ENCODE data around the gene APC. TPM values are rescaled to one million over a fixed set of nuclear protein-coding genes. Genes with fewer than 3 reads are reported as not detected.

The APC gene
- total and polyA plus RNA-seq, 2 of the 8 experiments (the other 6 are each of a cell fraction or from before 2014, with no cell fraction given) = 6.8 to 41.9 TPM

DNA sequence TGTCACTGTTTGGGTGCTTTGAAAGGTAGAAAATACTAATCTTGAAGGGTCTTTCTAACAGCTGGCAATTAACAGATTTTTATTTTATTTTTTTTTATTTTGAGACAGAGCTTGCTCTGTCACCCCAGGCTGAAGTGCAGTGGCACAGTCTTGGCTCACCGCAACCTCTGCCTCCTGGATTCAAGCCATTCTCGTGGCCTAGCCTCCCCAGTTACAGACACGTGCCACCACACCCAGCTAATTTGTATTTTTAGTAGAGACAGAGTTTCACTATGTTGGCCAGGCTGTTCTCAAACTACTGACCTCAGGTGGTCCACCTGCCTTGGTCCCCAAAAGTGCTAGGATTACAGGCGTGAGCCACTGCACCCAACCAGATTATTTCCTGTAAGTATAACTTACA is 12.8 kb upstream of the APC start:
- Histone ChIP-seq H2BK12ac (ENCODE audit: low read depth, low read length) (no peak overlapping the region), H2AFZ (ENCODE audit: low read length) (no peak overlapping the region), H2BK20ac (ENCODE audit: low read length) (no peak overlapping the region), H2BK120ac (replicated peaks; ENCODE audit: low read depth, low read length) (no peak overlapping the region), H3K9ac (replicated peaks in 1 of 4; ENCODE audit: extremely low read depth in 1 of 4, low read depth in 3 of 4, low read length in 3 of 4) (no peak overlapping the region), H3K9me3 (ENCODE audit: insufficient read depth in 2 of 2, low read depth in 1 of 2, low read length in 1 of 2) (peaks cover 0 to 3% of the 10 kb centered on the region in 2 experiments; a peak in 1 of 4 replicates), H2AK5ac (ENCODE audit: low read depth, low read length) (no peak overlapping the region), H4K8ac (ENCODE audit: extremely low read depth, insufficient read depth, low read length) (no peak overlapping the region; the same call in 1 of the 2 replicates), H3K14ac (ENCODE audit: insufficient read length) (no peak overlapping the region), H3K79me2 (ENCODE audit: control insufficient read depth in 1 of 2, insufficient read depth in 2 of 2, low read length in 2 of 2) (peaks cover 0 to 82% of the 10 kb centered on the region in 2 experiments; a peak in 3 of 4 replicates), H2BK15ac (ENCODE audit: low read length) (no peak overlapping the region), H3K4ac (replicated peaks; ENCODE audit: insufficient read length, low read depth, low read length) (no peak overlapping the region), H2BK5ac (ENCODE audit: low read depth, low read length) (no peak overlapping the region), H3K23me2 (ENCODE audit: low read depth, low read length) (no peaks in the 10 kb centered on the region; the same call in 1 of the 2 replicates), H3K27ac (ENCODE audit: low read depth, low read length) (no peak overlapping the region), H3K4me1 (replicated peaks in 1 of 4; ENCODE audit: control insufficient read depth in 3 of 4, insufficient read depth in 4 of 4, low read length in 3 of 4) (no peaks in the 10 kb centered on the region), H4K20me1 (replicated peaks in 1 of 2; ENCODE audit: control insufficient read depth in 1 of 2, insufficient read depth in 2 of 2, low read length in 2 of 2) (no peaks in the 10 kb centered on the region), H4K5ac (ENCODE audit: insufficient read length, low read depth, low read length) (no peak overlapping the region), H3K4me2 (ENCODE audit: insufficient read depth in 1 of 2, low read depth in 2 of 2, low read length in 2 of 2) (no peak overlapping the region), H3K18ac (ENCODE audit: extremely low read depth, low read length) (no peak overlapping the region), H3K4me3 (ENCODE audit: extremely low read depth in 1 of 4, insufficient read depth in 2 of 4, low read depth in 3 of 4, low read length in 4 of 4) (no peak overlapping the region), H3K36me3 (ENCODE audit: control insufficient read depth in 2 of 4, insufficient read depth in 4 of 4, low read length in 3 of 4) (no peaks in the 10 kb centered on the region), H3K56ac (replicated peaks; ENCODE audit: insufficient read length, low read depth, low read length) (no peak overlapping the region), H3K27me3 (replicated peaks in 1 of 4; ENCODE audit: control insufficient read depth in 3 of 4, extremely low read depth in 1 of 4, insufficient read depth in 3 of 4, low read length in 3 of 4) (peaks cover 0 to 1% (median 0%) of the 10 kb centered on the region in 4 experiments; a peak in 1 of 7 replicates), H3K79me1 (ENCODE audit: low read depth, low read length) (peaks cover 7% of the 10 kb centered on the region), H3K23ac (ENCODE audit: insufficient read length) (no peak overlapping the region), H4K91ac (replicated peaks; ENCODE audit: insufficient read length, low read length) (no peak overlapping the region)
- ChIA-PET CTCF (ENCODE audit: partially characterized antibody) (interaction anchor here (0.7 to 2.6 kb wide), 6 partner anchors 13 to 407 kb away, joined by 3 to 10 read pairs (median 4); partner anchors contain the start of gene APC), POLR2A (ENCODE audit: partially characterized antibody) (interaction anchor here (0.9 kb wide), 1 partner anchor 17 kb away, joined by 4 read pairs; no protein-coding TSS in a partner anchor)
- TF ChIP-seq BCL11A (IDR thresholded peaks at IDR 0.05; ENCODE audit: low read depth in 2 of 2, low read length in 2 of 2) = no peak
- FAIRE-seq (no peak), DNase-seq (ENCODE audit: low read depth in 1 of 2, low spot score in 2 of 2) (no peak)
- WGBS, 2 experiments (ENCODE audit: extremely low coverage in 1 of 2, insufficient coverage in 1 of 2, insufficient read length in 1 of 2, insufficient replicate concordance in 2 of 2, low coverage in 1 of 2, low lambda C conversion rate in 2 of 2, missing lambda C conversion rate in 1 of 2) = 89% methylated on average over 4 of the region's 4 CpGs; no CpG with 5 or more reads in 1 of the 2 experiments
